ENCODE results near the gene MEIS1. TPM values are rescaled to one million over a fixed set of nuclear protein-coding genes. Genes with fewer than 3 reads are reported as not detected.

The MEIS1 gene
- total RNA-seq, 1 experiment from 2014 or later, result 4.4 TPM

GRCh38 chr2:66535574-66536289, 100.8 kb downstream of the MEIS1 start:
- CTCF ChIA-PET, result no interaction called here
- Mint-ChIP-seq H3K27me3 (ENCODE audit: insufficient read depth, unreplicated experiment) (no peaks in the 10 kb centered on the region), H3K9me3 (ENCODE audit: unreplicated experiment) (no peaks in the 10 kb centered on the region), H3K27ac (ENCODE audit: low read depth, unreplicated experiment) (no peak overlapping the region), H3K4me3 (ENCODE audit: unreplicated experiment) (no peak overlapping the region), H3K4me1 (ENCODE audit: insufficient read depth, unreplicated experiment) (no peaks in the 10 kb centered on the region), H3K36me3 (ENCODE audit: insufficient read depth, unreplicated experiment) (no peaks in the 10 kb centered on the region)
- intact Hi-C loops (cut with micrococcal nuclease), result no loop called here
- no TSS peak for BruUV-seq (replicated peaks)
- DNase-seq (ENCODE audit: unreplicated experiment), result no peak
- no peak for TF ChIP-seq CTCF (IDR thresholded peaks at IDR 0.05; ENCODE audit: unreplicated experiment)
- POLR2A ChIA-PET, result interaction anchor here (1.0 to 1.2 kb wide), 2 partner anchors 10 to 12 kb away, joined by 3 to 4 read pairs; no protein-coding TSS in a partner anchor

GRCh38 chr2:66536290-66536673, 101.4 kb downstream of the MEIS1 start:
- Mint-ChIP-seq H3K27ac (ENCODE audit: low read depth, unreplicated experiment) (no peak overlapping the region), H3K27me3 (ENCODE audit: insufficient read depth, unreplicated experiment) (no peaks in the 10 kb centered on the region), H3K9me3 (ENCODE audit: unreplicated experiment) (no peaks in the 10 kb centered on the region), H3K4me3 (ENCODE audit: unreplicated experiment) (no peak overlapping the region), H3K4me1 (ENCODE audit: insufficient read depth, unreplicated experiment) (no peaks in the 10 kb centered on the region), H3K36me3 (ENCODE audit: insufficient read depth, unreplicated experiment) (no peaks in the 10 kb centered on the region)
- TF ChIP-seq CTCF (IDR thresholded peaks at IDR 0.05; ENCODE audit: unreplicated experiment), result no peak
- no TSS peak for BruUV-seq (replicated peaks)
- intact Hi-C loops (cut with micrococcal nuclease), result no loop called here
- ChIA-PET POLR2A (interaction anchor here (0.9 to 1.2 kb wide), 2 partner anchors 11 to 17 kb away, joined by 3 to 4 read pairs; no protein-coding TSS in a partner anchor), CTCF (interaction anchor here (0.6 to 1.0 kb wide), 2 partner anchors 51 to 107 kb away, joined by 3 read pairs; no protein-coding TSS in a partner anchor)
- DNase-seq (ENCODE audit: unreplicated experiment), result no peak

DNA sequence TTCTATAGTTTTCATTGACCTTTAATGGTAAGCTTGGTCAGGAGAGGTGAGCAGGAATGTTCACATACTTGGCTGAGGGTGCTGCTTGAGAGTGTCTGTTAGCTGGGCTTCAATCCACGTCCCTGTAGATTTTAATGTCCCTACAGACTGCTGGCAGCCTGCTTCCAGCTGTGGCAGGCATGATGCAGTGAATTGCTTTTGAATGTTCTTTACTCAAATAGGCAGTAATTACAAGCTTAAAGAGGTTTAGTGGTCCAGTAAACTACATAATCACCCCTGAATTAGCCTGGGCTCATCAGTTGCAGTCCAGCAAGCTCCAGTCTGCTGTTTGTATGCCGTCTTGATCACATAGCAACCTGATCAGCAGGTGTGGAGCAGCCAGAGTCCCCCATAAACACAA, 102.1 kb downstream of the MEIS1 start:
- no peaks in the 10 kb centered on the region for H3K4me1 Mint-ChIP-seq (ENCODE audit: insufficient read depth, unreplicated experiment)
- H3K27ac Mint-ChIP-seq (ENCODE audit: low read depth, unreplicated experiment), result no peak overlapping the region
- no peaks in the 10 kb centered on the region for H3K36me3 Mint-ChIP-seq (ENCODE audit: insufficient read depth, unreplicated experiment)
- no peak for TF ChIP-seq CTCF (IDR thresholded peaks at IDR 0.05; ENCODE audit: unreplicated experiment)
- intact Hi-C loops (cut with micrococcal nuclease), result no loop called here
- BruUV-seq (replicated peaks), result no TSS peak
- no peaks in the 10 kb centered on the region for H3K9me3 Mint-ChIP-seq (ENCODE audit: unreplicated experiment)
- no peaks in the 10 kb centered on the region for H3K27me3 Mint-ChIP-seq (ENCODE audit: insufficient read depth, unreplicated experiment)
- DNase-seq (ENCODE audit: unreplicated experiment), result no peak
- CTCF ChIA-PET, result interaction anchor here (1.0 kb wide), 1 partner anchor 108 kb away, joined by 3 read pairs; no protein-coding TSS in a partner anchor
- POLR2A ChIA-PET, result interaction anchor here (0.9 to 1.2 kb wide), 2 partner anchors 10 to 16 kb away, joined by 3 to 4 read pairs; no protein-coding TSS in a partner anchor
- H3K4me3 Mint-ChIP-seq (ENCODE audit: unreplicated experiment), result no peak overlapping the region

DNA sequence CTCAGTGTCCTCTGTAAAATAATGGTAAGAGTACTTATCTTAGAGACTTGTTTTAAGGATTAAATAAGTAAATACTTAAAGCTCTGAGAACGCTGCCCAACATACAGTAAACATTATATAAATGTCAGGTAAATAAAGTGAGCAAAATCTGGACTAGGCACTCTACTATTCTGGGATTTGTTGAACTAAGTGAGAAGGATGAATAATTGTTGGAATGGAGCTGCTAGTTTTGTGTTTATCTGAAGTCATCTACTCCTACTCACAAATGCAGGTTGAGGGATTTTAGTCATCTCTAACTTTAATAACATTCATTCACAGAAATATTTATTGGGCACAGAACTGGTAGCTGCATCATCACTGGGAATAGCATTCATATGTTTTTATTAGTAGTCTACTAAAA, 103.4 kb downstream of the MEIS1 start:
- Mint-ChIP-seq H3K36me3 (ENCODE audit: insufficient read depth, unreplicated experiment) (no peaks in the 10 kb centered on the region), H3K9me3 (ENCODE audit: unreplicated experiment) (no peaks in the 10 kb centered on the region), H3K27me3 (ENCODE audit: insufficient read depth, unreplicated experiment) (no peaks in the 10 kb centered on the region), H3K4me3 (ENCODE audit: unreplicated experiment) (no peak overlapping the region), H3K27ac (ENCODE audit: low read depth, unreplicated experiment) (no peak overlapping the region), H3K4me1 (ENCODE audit: insufficient read depth, unreplicated experiment) (no peaks in the 10 kb centered on the region)
- no peak for DNase-seq (ENCODE audit: unreplicated experiment)
- ChIA-PET CTCF (interaction anchor here (0.7 to 1.0 kb wide), 3 partner anchors 9 to 157 kb away, joined by 3 to 4 read pairs (median 3); partner anchors contain the start of gene MEIS1), POLR2A (interaction anchor here (0.7 kb wide), 2 partner anchors 11 to 104 kb away, joined by 3 to 4 read pairs; partner anchors contain the start of gene MEIS1)
- no peak for TF ChIP-seq CTCF (IDR thresholded peaks at IDR 0.05; ENCODE audit: unreplicated experiment)
- no TSS peak for BruUV-seq (replicated peaks)
- intact Hi-C loops (cut with micrococcal nuclease), result no loop called here
